ENCODE data around the gene FGD5. TPM values are rescaled to one million over a fixed set of nuclear protein-coding genes. Genes with fewer than 3 reads are reported as not detected.
A peak's percentile ranks its signal among the peaks of the same experiment; 100 is the strongest.

Gene FGD5
- total and polyA plus RNA-seq, 9 of the 15 experiments (the other 6 are each of a cell fraction or from before 2014, with no cell fraction given): 0.18 TPM; not detected in 8

- TF ChIP-seq ZNF740 (CRISPR knock-in tag; IDR thresholded peaks at IDR 0.05) (no peak), ZNF740 (tag; IDR thresholded peaks at IDR 0.05) (no peak), ARID2 (IDR thresholded peaks at IDR 0.05) (no peak)
These were observed 24.3 kb upstream of the FGD5 start (continued) for GRCh38 chr3:14794435-14794834.

GRCh38 chr3:14795996-14796395 is 22.8 kb upstream of the FGD5 start:
- Histone ChIP-seq H3K4me1 (replicated peaks in 1 of 2; ENCODE audit: control insufficient read depth in 2 of 2, insufficient read depth in 2 of 2, low read length in 2 of 2) (no peaks in the 10 kb centered on the region; a peak in 1 of 5 replicates), H3K27me3 (ENCODE audit: control insufficient read depth in 2 of 2, insufficient read depth in 2 of 2, low read length in 2 of 2) (peaks cover 19 to 73% of the 10 kb centered on the region in 2 experiments; a peak in 3 of 5 replicates), H2AFZ (ENCODE audit: low read depth, low read length) (no peak overlapping the region), H3K4me2 (ENCODE audit: insufficient read depth, low read length) (no peak overlapping the region), H3K27ac (ENCODE audit: extremely low read depth, low read depth, low read length) (no peak overlapping the region), H3K36me3 (ENCODE audit: control insufficient read depth, insufficient read depth, low read length) (no peaks in the 10 kb centered on the region), H3K4me3 (no peak overlapping the region), H3K79me2 (ENCODE audit: control insufficient read depth, insufficient read depth, low read length) (no peaks in the 10 kb centered on the region), H3K9me1 (ENCODE audit: control insufficient read depth, insufficient read depth, low read length) (no peaks in the 10 kb centered on the region), H3K9me3 (replicated peaks; ENCODE audit: control insufficient read depth, insufficient read depth, low read depth, low read length) (no peaks in the 10 kb centered on the region), H3K9ac (ENCODE audit: insufficient read depth in 1 of 2, low read depth in 2 of 2, low read length in 2 of 2) (no peak overlapping the region), H4K20me1 (replicated peaks; ENCODE audit: control insufficient read depth, insufficient read depth, low read length) (peaks cover 6% of the 10 kb centered on the region; the same call in 1 of the 2 replicates)
- ATAC-seq: no peak
- no peak for DNase-seq (ENCODE audit: extremely low read depth in 1 of 4, low spot score in 3 of 4)
- in situ Hi-C loops (cut with MboI): loop anchor here (5.0 kb wide), 1 partner anchor 126 kb away; no protein-coding TSS in a partner anchor
- FAIRE-seq: no peak
- CTCF ChIA-PET (ENCODE audit: low intra/inter-chr PET ratio): no interaction called here
- POLR2A ChIA-PET: interaction anchor here (1.5 kb wide), 1 partner anchor 126 kb away, joined by 4 read pairs; no protein-coding TSS in a partner anchor
- no TSS peak for BruUV-seq (replicated peaks)
- TF ChIP-seq, protein P1, sequence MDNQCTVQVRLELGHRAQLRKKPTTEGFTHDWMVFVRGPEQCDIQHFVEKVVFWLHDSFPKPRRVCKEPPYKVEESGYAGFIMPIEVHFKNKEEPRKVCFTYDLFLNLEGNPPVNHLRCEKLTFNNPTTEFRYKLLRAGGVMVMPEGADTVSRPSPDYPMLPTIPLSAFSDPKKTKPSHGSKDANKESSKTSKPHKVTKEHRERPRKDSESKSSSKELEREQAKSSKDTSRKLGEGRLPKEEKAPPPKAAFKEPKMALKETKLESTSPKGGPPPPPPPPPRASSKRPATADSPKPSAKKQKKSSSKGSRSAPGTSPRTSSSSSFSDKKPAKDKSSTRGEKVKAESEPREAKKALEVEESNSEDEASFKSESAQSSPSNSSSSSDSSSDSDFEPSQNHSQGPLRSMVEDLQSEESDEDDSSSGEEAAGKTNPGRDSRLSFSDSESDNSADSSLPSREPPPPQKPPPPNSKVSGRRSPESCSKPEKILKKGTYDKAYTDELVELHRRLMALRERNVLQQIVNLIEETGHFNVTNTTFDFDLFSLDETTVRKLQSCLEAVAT (IDR thresholded peaks at IDR 0.05): peak in 1 of 2 experiments; percentile 66; a peak in 1 of 4 replicates
- TF ChIP-seq, protein P2, sequence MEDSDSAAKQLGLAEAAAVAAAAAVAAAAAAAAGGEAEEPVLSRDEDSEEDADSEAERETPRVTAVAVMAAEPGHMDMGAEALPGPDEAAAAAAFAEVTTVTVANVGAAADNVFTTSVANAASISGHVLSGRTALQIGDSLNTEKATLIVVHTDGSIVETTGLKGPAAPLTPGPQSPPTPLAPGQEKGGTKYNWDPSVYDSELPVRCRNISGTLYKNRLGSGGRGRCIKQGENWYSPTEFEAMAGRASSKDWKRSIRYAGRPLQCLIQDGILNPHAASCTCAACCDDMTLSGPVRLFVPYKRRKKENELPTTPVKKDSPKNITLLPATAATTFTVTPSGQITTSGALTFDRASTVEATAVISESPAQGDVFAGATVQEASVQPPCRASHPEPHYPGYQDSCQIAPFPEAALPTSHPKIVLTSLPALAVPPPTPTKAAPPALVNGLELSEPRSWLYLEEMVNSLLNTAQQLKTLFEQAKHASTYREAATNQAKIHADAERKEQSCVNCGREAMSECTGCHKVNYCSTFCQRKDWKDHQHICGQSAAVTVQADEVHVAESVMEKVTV (CRISPR knock-in tag; IDR thresholded peaks at IDR 0.05): no peak
- TF ChIP-seq ZBTB17 (CRISPR knock-in tag; IDR thresholded peaks at IDR 0.05) (peak; percentile 84), ZMIZ1 (IDR thresholded peaks at IDR 0.05; ENCODE audit: low read depth in 2 of 2, low read length in 2 of 2) (peak in 1 of 2 experiments; percentile 32; a peak in 1 of 4 replicates)
- WGBS (ENCODE audit: insufficient coverage, low coverage, missing lambda C conversion rate): 0% methylated on average over 2 of the region's 2 CpGs
- intact Hi-C loops (cut with micrococcal nuclease): no loop called here

Measured in K562 (cell line).